Stimulated activated CD4-positive, alpha-beta T cell treated with anti-CD3 and anti-CD28 coated beads, Interleukin-15, amount 100 ng/mL, for 48 hours (primary cell): ENCODE measurements around the gene PIK3AP1.
"Not testable (repeated sequence)": the region's sequence is repeated elsewhere in the genome, so short reads cannot be mapped to it uniquely, and the experiment has no call there.

Experiments used
- DNase-seq, 2 donors: peaks; one replicate each; pipeline ENCODE4 v3.0.0-alpha.2; 2020; ENCODE audit warnings: low read depth in 2 of 2

Gene PIK3AP1

GRCh38 chr10:96724621-96725020 lies 4.3 kb upstream of the PIK3AP1 start:
- DNase-seq = no peak

GRCh38 chr10:96721207-96721572 lies 876 bp upstream of the PIK3AP1 start:
- DNase-seq = no peak

- DNase-seq = peak; percentile 31 to 40
These were observed 378 bp downstream of the PIK3AP1 start for GRCh38 chr10:96719850-96720421.

- no peak for DNase-seq
These were observed 1.1 kb downstream of the PIK3AP1 start for GRCh38 chr10:96719200-96719599.

- DNase-seq = no peak
These were observed 1.9 kb downstream of the PIK3AP1 start for GRCh38 chr10:96718304-96718990.

GRCh38 chr10:96716390-96716789 lies 3.9 kb downstream of the PIK3AP1 start:
- no peak for DNase-seq

GRCh38 chr10:96714746-96715255 lies 5.5 kb downstream of the PIK3AP1 start:
- DNase-seq = no peak

- DNase-seq = no peak
These were observed 6.2 kb downstream of the PIK3AP1 start for GRCh38 chr10:96714031-96714590.

GRCh38 chr10:96712662-96713271 lies 7.5 kb downstream of the PIK3AP1 start:
- DNase-seq = no peak

GRCh38 chr10:96711048-96711728 lies 9.1 kb downstream of the PIK3AP1 start:
- no peak for DNase-seq

- DNase-seq = no peak
These were observed 10.8 kb downstream of the PIK3AP1 start for GRCh38 chr10:96709525-96709924.

GRCh38 chr10:96708996-96709395 lies 11.3 kb downstream of the PIK3AP1 start:
- DNase-seq = no peak

- DNase-seq = no peak
These were observed 11.9 kb downstream of the PIK3AP1 start for GRCh38 chr10:96708456-96708855.

- no peak for DNase-seq
These were observed 13.9 kb downstream of the PIK3AP1 start for GRCh38 chr10:96706331-96706853.

- DNase-seq = no peak
These were observed 15.2 kb downstream of the PIK3AP1 start for GRCh38 chr10:96705134-96705533.

GRCh38 chr10:96704563-96704962 lies 15.8 kb downstream of the PIK3AP1 start:
- DNase-seq = no peak

- DNase-seq = no peak
These were observed 17.0 kb downstream of the PIK3AP1 start for GRCh38 chr10:96703358-96703757.

- DNase-seq = no peak
These were observed 19.0 kb downstream of the PIK3AP1 start for GRCh38 chr10:96701265-96701664.

GRCh38 chr10:96700374-96701099 lies 19.8 kb downstream of the PIK3AP1 start:
- DNase-seq = no peak

GRCh38 chr10:96699613-96700012 lies 20.7 kb downstream of the PIK3AP1 start:
- DNase-seq = no peak

- not testable (repeated sequence) for DNase-seq
These were observed 22.0 kb downstream of the PIK3AP1 start for GRCh38 chr10:96698305-96698704.
